ENCODE data around the gene CEP41. TPM values are rescaled to one million over a fixed set of nuclear protein-coding genes. Genes with fewer than 3 reads are reported as not detected.
A peak's percentile ranks its signal among the peaks of the same experiment; 100 is the strongest.

The CEP41 gene
- polyA plus RNA-seq, 5 donors, result 25.1 to 34.1 (median 31.4) TPM

DNA sequence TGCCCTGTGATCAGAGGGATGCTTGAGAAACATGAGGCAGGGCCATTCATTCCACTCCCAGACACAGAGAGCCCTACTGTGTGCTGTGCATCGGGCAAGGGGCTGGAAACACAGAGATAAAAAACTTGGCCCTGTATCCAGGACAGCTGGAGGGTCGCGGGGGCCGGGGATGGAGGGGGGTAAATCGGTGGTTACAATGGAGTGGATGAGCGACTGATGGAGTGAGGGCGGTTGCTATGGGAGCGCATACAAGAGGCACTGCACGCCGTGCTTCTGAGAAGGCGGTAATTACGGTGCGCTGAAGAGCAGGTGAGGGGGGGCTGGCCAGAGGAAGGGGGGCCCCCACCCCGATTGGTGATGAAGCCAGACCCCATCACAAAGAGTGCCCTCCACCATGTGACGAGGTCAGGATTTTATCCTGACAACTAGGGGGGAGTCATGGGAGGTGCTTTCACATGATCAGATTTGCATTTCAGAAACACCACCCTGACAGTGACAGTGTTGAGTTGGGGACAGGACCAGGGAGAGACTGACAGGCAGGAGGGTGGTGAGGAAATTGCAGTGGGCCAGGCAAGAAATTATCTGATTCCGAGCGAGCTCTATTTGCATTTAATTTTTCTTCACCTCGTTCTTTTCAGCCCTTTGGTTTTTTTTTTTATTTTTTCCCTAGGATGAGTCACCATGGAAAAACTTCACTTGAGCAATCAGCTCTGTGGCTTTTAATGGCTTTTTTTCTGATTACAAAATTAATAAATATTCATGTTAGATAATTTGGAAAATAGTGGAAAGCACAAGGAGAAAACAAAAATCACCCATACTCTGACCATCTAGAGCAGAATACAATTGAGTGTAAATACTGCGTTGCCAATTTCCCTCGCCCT lies 88.4 kb downstream of the CEP41 start:
- DNase-seq, result peak; percentile 63 to 73

GRCh38 chr7:130351791-130352090 lies 89.1 kb downstream of the CEP41 start:
- DNase-seq, result no peak

GRCh38 chr7:130350945-130351790 lies 89.6 kb downstream of the CEP41 start:
- peak; percentile 80 to 88 for DNase-seq

DNA sequence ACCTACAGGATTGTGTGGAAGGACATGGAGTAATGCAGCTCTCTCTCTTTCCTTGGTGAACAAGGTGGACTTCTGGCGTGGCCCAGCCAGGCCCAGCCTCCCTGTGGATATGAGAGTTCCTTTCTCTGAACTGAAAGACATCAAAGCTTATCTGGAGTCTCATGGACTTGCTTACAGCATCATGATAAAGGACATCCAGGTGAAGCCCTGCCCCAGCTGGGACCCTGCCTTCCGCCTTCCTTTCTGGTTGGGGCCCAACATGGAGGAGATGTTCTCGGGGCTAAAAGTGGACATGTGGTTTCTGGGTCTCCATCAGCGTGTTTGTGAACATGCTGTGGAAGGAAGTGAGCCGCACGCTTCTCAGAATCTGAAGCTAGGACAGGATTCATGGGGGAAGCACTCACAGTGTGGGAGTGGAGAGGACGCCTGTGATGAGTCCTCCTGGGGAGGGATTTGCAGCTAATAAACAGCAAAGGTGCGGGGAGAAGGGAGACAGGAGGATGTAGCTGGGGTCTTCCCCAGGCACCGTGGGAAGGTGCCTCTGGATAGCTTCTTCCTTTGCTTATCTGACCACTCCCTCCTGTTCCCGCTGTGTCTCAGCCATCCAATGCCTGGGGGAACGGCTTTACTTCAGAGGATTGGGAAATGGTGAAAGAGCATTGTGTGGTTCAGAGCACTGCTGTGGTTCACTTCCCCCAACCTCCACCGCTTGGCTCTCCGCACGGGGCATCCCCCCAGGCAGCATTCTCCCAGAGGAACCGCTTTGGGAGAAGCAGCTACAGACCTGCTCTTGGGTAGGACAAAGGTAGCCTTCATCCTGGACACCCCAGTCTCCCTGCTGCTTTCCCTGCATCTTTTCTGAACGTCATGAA lies 90.7 kb downstream of the CEP41 start:
- DNase-seq, result no peak

DNA sequence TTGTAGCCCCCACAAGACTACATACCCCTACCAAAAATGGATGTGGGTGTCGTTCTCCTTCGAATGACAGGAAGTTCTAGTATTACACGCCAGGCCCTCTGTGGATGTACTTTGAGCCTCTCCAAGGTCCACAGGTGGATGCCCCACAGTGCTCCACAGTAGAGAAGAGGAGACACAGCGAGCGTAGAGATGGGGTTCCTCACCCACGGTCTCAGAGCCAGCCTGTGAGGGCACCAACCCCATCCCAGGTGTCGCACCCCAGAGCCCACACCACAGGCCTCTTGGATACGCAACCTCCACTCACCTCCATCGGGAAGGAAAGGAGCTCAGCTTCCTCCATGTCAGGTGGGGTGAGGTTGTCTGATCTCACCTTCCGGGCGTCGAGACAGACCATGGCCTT lies 93.9 kb downstream of the CEP41 start:
- DNase-seq, result no peak

GRCh38 chr7:130346177-130346905 lies 94.5 kb downstream of the CEP41 start:
- no peak for DNase-seq

DNA sequence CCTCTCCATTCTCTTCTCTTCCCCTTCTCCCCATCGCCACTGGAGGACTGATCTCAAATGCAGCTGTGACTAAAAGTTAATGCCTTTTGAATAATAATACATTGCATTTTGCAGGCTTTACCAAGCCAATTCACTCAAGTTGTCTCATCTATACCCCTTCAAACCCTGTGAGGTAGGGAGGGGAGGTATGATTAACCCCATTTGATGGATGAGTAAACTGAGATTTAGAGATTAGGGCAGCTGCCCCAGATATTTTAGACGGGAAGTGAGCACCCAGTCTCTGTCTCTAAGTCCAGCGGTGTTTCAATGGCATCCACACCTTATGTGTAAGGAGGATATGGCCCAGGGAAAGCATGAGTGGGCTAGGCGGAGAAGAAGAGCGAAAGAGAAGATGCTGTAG lies 95.1 kb downstream of the CEP41 start:
- DNase-seq, result no peak

GRCh38 chr7:130345136-130345535 lies 95.7 kb downstream of the CEP41 start:
- DNase-seq, result no peak

DNA sequence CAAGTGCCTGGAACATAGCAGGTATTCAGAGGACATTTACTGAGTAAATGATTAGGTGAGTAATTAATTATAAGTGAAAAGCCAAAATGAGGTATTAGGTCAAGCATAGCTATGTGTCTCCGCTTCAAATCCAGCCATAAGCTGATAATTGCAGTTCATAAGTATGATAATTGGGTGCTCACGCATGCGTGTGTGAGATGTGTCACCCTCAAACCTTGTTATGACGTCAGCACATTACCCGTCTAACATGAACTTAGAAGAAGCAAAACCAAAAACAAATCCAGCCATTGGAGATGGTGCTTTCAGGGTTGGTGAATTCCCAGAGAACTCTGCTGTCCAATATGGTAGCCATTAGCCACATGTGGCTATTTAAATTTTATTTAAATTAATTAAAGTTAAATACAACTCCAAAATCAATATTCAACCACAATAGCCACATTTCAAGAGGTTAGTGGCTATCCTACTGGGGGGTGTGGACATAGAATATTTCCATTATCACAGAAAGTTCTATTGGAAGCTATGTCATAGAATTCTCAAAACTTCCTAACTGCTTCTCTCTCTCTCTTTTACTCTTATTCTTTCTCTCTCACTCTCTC lies 96.4 kb downstream of the CEP41 start, which contains the start of gene CPA5:
TSS of gene CPA5 (plus strand) at position 546 of the 596 bp plus-strand sequence. CDS start 1,670 bp downstream, outside the sequence.
- DNase-seq, result no peak

Other genes starting within 250 kb of the CEP41 start
- gene TMEM209, start 235.6 kb downstream of the CEP41 start, polyA plus RNA-seq (ENCODE audit: insufficient read depth in 1 of 5, insufficient read length in 5 of 5, low replicate concordance in 1 of 5), result 10 to 100 TPM; 15.1 to 22.3 (median 20.5) TPM
- not detected for gene SSMEM1, start 233.2 kb downstream of the CEP41 start, polyA plus RNA-seq (ENCODE audit: insufficient read depth in 1 of 5, insufficient read length in 5 of 5, low replicate concordance in 1 of 5)
- gene CPA2, start 174.2 kb downstream of the CEP41 start, polyA plus RNA-seq (ENCODE audit: insufficient read depth in 1 of 5, insufficient read length in 5 of 5, low replicate concordance in 1 of 5), result under 1 TPM; 0.21 to 0.44 (median 0.32) TPM
- under 1 TPM; 0.26 to 0.81 (median 0.45) TPM for gene CPA4, start 147.9 kb downstream of the CEP41 start, polyA plus RNA-seq (ENCODE audit: insufficient read depth in 1 of 5, insufficient read length in 5 of 5, low replicate concordance in 1 of 5)
- 1 to 10 TPM in 1 of 5 donors, under 1 TPM in 4; 0.10 to 1.4 (median 0.30) TPM for gene CPA5, start 96.2 kb downstream of the CEP41 start, polyA plus RNA-seq (ENCODE audit: insufficient read depth in 1 of 5, insufficient read length in 5 of 5, low replicate concordance in 1 of 5)
- gene CPA1, start 60.5 kb downstream of the CEP41 start, polyA plus RNA-seq (ENCODE audit: insufficient read depth in 1 of 5, insufficient read length in 5 of 5, low replicate concordance in 1 of 5), result 1 to 10 TPM in 3 of 5 donors, under 1 TPM in 2; 0.81 to 1.7 (median 1.0) TPM
- gene MEST, start 51.1 kb upstream of the CEP41 start, polyA plus RNA-seq (ENCODE audit: insufficient read depth in 1 of 5, insufficient read length in 5 of 5, low replicate concordance in 1 of 5), result 100 to 1,000 TPM; 368 to 456 (median 406) TPM
- 10 to 100 TPM; 37.2 to 50.7 (median 49.0) TPM for gene COPG2, start 227.7 kb upstream of the CEP41 start, polyA plus RNA-seq (ENCODE audit: insufficient read depth in 1 of 5, insufficient read length in 5 of 5, low replicate concordance in 1 of 5)
- gene TSGA13, start 245.5 kb upstream of the CEP41 start, polyA plus RNA-seq (ENCODE audit: insufficient read depth in 1 of 5, insufficient read length in 5 of 5, low replicate concordance in 1 of 5), result not detected